Measurements from ENCODE around the gene IGFBP6.
A peak's percentile ranks its signal among the peaks of the same experiment; 100 is the strongest.

The IGFBP6 gene

GRCh38 chr12:53097564-53098353 is at the start of gene IGFBP6:
TSS of gene IGFBP6 (plus strand) at chr12:53097667. CDS start at chr12:53097718, 51 bp downstream.
- DNase-seq: peak; percentile 56

GRCh38 chr12:53048033-53048779 is 49.3 kb upstream of the IGFBP6 start:
- DNase-seq: no peak

- no peak for DNase-seq
Observed at GRCh38 chr12:53048780-53049401, 48.6 kb upstream of the IGFBP6 start.

GRCh38 chr12:53049571-53050318 is 47.7 kb upstream of the IGFBP6 start, which contains the start of gene TNS2:
TSS of gene TNS2 (plus strand) at chr12:53050065. CDS start at chr12:53050186, 121 bp downstream.
- no peak for DNase-seq

GRCh38 chr12:53050426-53051057 is 46.9 kb upstream of the IGFBP6 start:
- DNase-seq: no peak

GRCh38 chr12:53051058-53051880 is 46.2 kb upstream of the IGFBP6 start:
- no peak for DNase-seq

GRCh38 chr12:53051881-53052412 is 45.5 kb upstream of the IGFBP6 start:
- no peak for DNase-seq

GRCh38 chr12:53052419-53053217 is 44.8 kb upstream of the IGFBP6 start:
- no peak for DNase-seq

- DNase-seq: peak; percentile 56
Observed at GRCh38 chr12:53053218-53054111, 44.0 kb upstream of the IGFBP6 start.

GRCh38 chr12:53054112-53054878 is 43.2 kb upstream of the IGFBP6 start:
- peak; percentile 89 for DNase-seq

GRCh38 chr12:53055471-53056266 is 41.8 kb upstream of the IGFBP6 start:
- DNase-seq: no peak

GRCh38 chr12:53056296-53056695 is 41.2 kb upstream of the IGFBP6 start:
- no peak for DNase-seq

- DNase-seq: no peak
Observed at GRCh38 chr12:53056901-53057300, 40.6 kb upstream of the IGFBP6 start.

GRCh38 chr12:53057816-53058500 is 39.5 kb upstream of the IGFBP6 start:
- DNase-seq: no peak

GRCh38 chr12:53058674-53059433 is 38.6 kb upstream of the IGFBP6 start:
- DNase-seq: no peak

- DNase-seq: no peak
Observed at GRCh38 chr12:53059434-53060063, 37.9 kb upstream of the IGFBP6 start.

Measured in activated gamma-delta T cell treated with Interleukin-2 at 50 U/mL for 16 hours (primary cell).